SIG-M5 (cell line): ENCODE measurements around the gene FRS3.

Experiments
- DNase-seq: peaks from one replicate; lab custom pipeline; 2025; lab: John Stamatoyannopoulos, UW

FRS3 gene

GRCh38 chr6:41741625-41742490, 37.8 kb downstream of the FRS3 start:
- no peak for DNase-seq

- no peak for DNase-seq
Measured at GRCh38 chr6:41740366-41741162, 39.1 kb downstream of the FRS3 start.

DNA sequence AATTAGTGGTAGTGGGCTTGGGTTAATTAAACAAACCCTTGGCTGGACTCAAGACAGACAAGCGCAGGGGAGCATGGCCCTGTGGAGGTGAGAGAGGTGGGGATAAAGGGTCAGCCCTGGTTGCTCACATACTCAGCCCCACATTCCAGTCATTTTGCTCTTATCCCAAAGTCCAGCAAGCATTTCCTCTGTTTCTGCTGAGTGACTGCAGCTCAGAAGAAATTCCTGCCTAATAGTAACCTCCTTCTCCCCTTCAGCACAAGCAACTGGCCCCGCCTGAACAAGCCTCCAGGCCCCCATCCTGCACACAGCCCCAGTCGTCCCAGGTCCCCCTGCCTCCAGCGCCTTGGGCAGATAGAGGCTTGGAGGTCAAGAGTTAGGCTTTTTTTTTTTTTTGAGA, 40.7 kb downstream of the FRS3 start:
- DNase-seq, result no peak

GRCh38 chr6:41737591-41738130, 42.0 kb downstream of the FRS3 start:
- no peak for DNase-seq

GRCh38 chr6:41736800-41737555, 42.7 kb downstream of the FRS3 start:
- no peak for DNase-seq

- DNase-seq, result no peak
Measured at GRCh38 chr6:41736186-41736733, 43.4 kb downstream of the FRS3 start.

DNA sequence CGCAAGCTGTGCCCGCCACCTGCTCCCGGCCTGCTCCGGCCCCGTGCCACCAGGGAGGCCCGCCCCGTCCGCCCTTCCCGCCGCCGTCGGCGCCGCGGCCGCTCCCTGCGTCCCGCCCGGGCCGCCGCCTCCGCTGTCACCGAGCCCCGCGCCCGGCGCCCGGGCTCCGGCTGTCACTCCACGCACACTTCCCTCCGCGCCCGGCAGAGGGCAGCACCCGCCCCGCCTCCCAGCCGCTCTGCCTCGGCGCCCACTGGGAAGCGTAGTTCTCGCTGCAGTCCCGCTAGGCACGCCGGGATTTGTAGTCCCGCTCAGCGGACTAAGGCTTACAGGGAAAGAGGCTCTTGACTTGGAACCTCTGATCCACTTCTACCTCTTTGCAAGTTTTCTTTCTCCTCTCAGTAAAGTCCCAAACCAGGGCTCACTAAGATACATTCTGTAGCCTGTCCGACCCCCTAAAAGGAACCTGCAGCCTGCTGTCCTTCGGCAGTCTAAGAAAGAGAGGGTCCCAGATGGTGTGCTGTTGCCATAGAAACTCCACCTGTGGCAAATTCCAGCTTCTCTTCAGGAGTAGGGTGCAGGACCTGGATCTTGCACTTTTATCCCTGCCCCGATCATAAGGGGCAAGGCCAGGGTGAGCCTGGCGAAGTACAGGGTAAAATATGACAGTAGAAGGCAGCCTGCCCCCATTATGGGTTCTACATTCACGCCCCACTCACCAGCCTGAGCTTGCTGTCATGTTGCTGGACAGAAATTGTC, 44.1 kb downstream of the FRS3 start, which contains the start of gene TFEB:
Gene TFEB (minus strand): TSS at position 182 of the 759 bp plus-strand sequence. CDS start 44,395 bp downstream, outside the sequence.
- DNase-seq, result no peak

DNA sequence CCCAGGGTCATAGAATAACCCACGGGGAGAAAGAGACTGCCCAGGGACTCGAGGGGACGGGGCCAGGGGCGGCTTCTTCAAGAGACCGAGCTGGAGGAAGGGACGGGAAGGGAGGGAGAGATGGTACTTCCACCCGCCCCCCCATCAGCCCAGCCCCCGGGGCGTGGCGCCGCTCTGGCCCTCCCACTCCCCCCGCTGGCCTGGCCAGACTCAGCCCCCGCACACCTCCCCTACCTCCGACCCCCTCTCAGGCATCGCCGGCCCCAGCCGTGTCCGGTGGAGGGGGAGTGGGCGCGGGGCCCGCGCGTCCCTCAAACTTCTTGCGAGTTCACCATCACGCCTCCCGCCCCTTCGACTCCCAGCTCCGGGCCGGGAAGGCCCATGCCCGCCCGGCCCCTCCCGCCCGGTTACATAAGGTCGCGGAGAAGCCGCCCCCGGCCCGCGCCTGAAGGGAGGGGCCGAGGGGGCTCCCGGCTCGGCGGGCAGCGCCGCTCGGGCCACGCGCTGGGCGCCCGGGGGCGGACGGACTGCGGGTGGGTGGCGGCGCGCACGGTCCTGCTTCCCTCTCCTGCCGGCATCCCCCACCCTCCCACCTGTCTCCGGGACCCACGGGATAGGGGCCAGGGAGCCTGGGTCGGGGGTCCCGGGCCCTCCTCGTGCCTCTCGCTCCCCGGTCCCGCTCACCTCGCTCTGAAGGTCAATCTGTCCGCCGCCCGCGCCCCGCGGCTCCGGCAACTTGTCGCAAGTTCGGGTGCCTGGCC, 44.9 kb downstream of the FRS3 start:
- DNase-seq, result no peak

- DNase-seq, result no peak
Measured at GRCh38 chr6:41733707-41734665, 45.7 kb downstream of the FRS3 start.

DNA sequence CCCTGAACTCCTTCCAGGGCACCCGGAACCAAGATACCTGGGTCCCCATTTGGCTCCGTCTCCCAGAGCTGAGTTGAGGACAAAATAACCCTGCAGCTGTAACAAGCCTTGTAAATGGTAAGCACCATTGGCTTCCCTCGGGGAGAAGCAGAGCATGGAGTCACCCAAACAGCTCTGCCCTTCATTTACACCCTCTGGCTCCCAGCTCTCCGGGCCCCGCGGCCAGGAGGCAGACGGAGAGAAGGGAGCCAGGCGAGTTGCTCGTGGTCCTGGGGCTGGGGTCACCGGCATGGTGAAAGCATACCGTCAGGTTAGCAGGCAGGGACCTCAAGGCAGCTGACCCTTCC, 46.4 kb downstream of the FRS3 start:
- no peak for DNase-seq

GRCh38 chr6:41732591-41733359, 46.9 kb downstream of the FRS3 start:
- DNase-seq, result no peak

- DNase-seq, result no peak
Measured at GRCh38 chr6:41732149-41732548, 47.6 kb downstream of the FRS3 start.

GRCh38 chr6:41731561-41732086, 48.1 kb downstream of the FRS3 start:
- no peak for DNase-seq

DNA sequence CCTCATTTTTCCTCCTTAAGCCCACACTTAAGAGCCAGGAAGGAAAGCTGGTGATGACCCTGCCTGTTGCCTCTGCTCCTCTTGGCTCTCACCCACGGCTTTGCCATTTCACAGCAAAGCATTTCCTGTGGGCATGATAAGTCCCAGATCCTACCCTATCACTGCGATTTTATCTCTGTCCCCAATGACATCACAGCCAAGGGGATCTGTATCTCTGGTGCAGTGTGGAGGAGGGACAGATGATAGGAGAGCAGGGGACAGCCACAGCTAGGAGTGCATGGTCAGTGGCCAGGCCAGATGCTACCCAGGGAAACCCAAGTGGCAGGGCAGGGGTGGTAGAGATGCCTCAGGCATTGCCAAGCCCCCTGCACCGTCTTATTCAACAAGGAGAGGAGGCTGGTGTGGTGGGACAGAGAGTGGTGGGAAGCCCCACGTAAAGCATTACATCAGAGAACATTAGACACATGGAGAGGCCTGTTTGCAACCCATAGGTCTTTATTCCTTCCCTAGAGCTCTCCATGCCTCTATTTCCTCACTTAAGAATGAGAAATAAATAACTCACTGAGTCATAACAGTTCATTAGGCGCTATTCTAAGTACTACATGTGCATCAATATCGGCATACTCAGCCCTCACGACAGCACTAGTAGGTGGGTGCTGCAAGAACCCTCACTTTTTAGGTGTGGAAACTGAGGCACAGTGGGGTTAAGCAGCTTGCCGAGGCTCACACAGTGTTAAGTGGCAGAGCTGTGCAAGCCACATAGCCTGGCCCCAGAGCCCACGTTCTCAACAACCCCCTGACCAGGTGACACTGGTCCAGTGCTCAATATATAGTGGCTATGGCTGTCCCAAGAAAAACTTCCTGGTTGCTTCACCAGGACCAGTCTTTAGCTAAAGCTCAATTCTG, 48.9 kb downstream of the FRS3 start:
- DNase-seq, result no peak

GRCh38 chr6:41729624-41730023, 50.1 kb downstream of the FRS3 start:
- DNase-seq, result no peak

DNA sequence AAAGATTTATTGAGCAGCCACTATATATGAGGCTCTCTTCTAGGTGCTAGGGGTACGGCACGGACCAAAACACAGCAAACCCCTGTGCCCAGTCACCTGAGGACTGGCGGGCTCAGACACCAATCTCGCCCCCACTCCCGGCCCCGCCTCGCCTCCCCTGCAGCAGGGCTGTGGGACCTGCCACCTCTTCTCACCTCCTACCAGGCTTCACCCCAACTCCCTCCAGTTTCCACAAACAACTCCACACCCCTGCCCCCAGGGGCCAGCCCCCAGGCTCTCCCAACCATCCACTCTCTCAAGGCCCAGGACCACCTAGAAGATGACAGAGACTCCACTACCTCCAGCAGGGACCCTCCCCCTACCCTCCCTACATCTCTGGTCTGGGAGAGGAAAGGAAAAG, 50.7 kb downstream of the FRS3 start:
- no peak for DNase-seq
